B cell (primary cell): ENCODE measurements around the gene CAPN9. TPM values are rescaled to one million over a fixed set of nuclear protein-coding genes. Genes with fewer than 3 reads are reported as not detected.

ENCODE experiments used
- ATAC-seq: fragments of 200-7000 bp; cut with Tn5 transposase; one replicate; pipeline ENCODE4 v1.10.0; 2021; ENCODE audit warnings: low read depth, mild to moderate bottlenecking, moderate number of reproducible peaks, moderate library complexity
- CTCF ChIA-PET: fragments of 350-600 bp; sonication (Branson Sonifier 250); formaldehyde crosslinking; loops from one replicate; lab custom pipeline; 2021; ENCODE audit warnings: antibody characterized with exemption, inconsistent platforms; lab: Charles Lee
- POLR2A ChIA-PET: fragments of 350-600 bp; sonication (Branson Sonifier 250); formaldehyde crosslinking; loops from one replicate; lab custom pipeline; 2021; ENCODE audit warnings: antibody characterized with exemption; lab: Charles Lee
- DNase-seq: peaks from one replicate; pipeline ENCODE4 v3.0.0; 2013
- H2AFZ ChIP-seq: 2 replicates; pipeline ENCODE4 v1.6.1; 2012; ENCODE audit warnings: mild to moderate bottlenecking, low read depth, low read length; ENCODE audit not compliant: insufficient read depth, poor library complexity, severe bottlenecking
- H3K27ac ChIP-seq, 2 donors: 1 replicate in 1 of 2; 2 replicates in 1 of 2; pipeline ENCODE4 v1.5.1; 2012 to 2013; ENCODE audit warnings: low read length in 2 of 2, mild to moderate bottlenecking in 2 of 2, moderate library complexity in 1 of 2
- H3K27me3 ChIP-seq, 4 experiments: fragments of 200-600 bp in 1 of 4; sonication (generic) in 1 of 4; replicated peaks in 1 of 4; 1 replicate in 2 of 4; 2 replicates in 2 of 4; pipeline versions ENCODE4 v1.6.1 to v1.7.0; 2013 to 2016; ENCODE audit warnings: low read length in 3 of 4, mild to moderate bottlenecking in 2 of 4, mixed read lengths in 1 of 4, moderate library complexity in 1 of 4; ENCODE audit not compliant: insufficient read depth in 4 of 4, control insufficient read depth in 3 of 4; ENCODE audit errors: control extremely low read depth in 1 of 4
- H3K36me3 ChIP-seq, 2 experiments: replicated peaks in 1 of 2; 1 replicate in 1 of 2; 2 replicates in 1 of 2; pipeline versions ENCODE4 v1.6.1 to v1.7.1; 2013; ENCODE audit warnings: low read length in 1 of 2; ENCODE audit not compliant: insufficient read depth in 2 of 2, control insufficient read depth in 1 of 2; ENCODE audit errors: control extremely low read depth in 1 of 2, extremely low read depth in 1 of 2
- H3K4me1 ChIP-seq, 2 donors: fragments of 200-600 bp in 1 of 2; sonication (generic) in 1 of 2; 1 replicate in 1 of 2; 2 replicates in 1 of 2; pipeline versions ENCODE4 v1.5.1 to v1.6.1; 2013 to 2017; ENCODE audit warnings: low read length in 2 of 2; ENCODE audit not compliant: control insufficient read depth in 2 of 2, insufficient read depth in 2 of 2
- H3K4me2 ChIP-seq: replicated peaks from 2 replicates; pipeline ENCODE3; 2012; ENCODE audit warnings: mild to moderate bottlenecking, low read depth, low read length; ENCODE audit not compliant: poor library complexity, severe bottlenecking
- H3K4me3 ChIP-seq, 5 experiments: fragments of 200-600 bp in 1 of 5; sonication (generic) in 1 of 5; 1 replicate in 3 of 5; 2 replicates in 2 of 5; pipeline versions ENCODE4 v1.5.1 to v1.7.0; 2011 to 2016; ENCODE audit warnings: low read length in 4 of 5, mild to moderate bottlenecking in 4 of 5, low read depth in 2 of 5, control low read depth in 1 of 5, moderate library complexity in 1 of 5; ENCODE audit not compliant: insufficient read depth in 1 of 5; ENCODE audit errors: control extremely low read depth in 1 of 5, extremely low read depth in 1 of 5
- H3K79me2 ChIP-seq: fragments of 200-600 bp; sonication (generic); one replicate; pipeline ENCODE4 v1.6.0; 2016; ENCODE audit warnings: low read length; ENCODE audit not compliant: control insufficient read depth, insufficient read depth
- H3K9ac ChIP-seq: fragments of 200-600 bp; sonication (generic); 2 replicates; pipeline ENCODE4 v1.6.1; 2017; ENCODE audit warnings: mild to moderate bottlenecking, low read length, moderate library complexity
- H3K9me3 ChIP-seq, 3 donors: one replicate each; pipeline versions ENCODE4 v1.6.1 to v1.7.1; 2013; ENCODE audit warnings: low read length in 2 of 3; ENCODE audit not compliant: control insufficient read depth in 2 of 3, insufficient read depth in 1 of 3; ENCODE audit errors: control extremely low read depth in 1 of 3
- H4K20me1 ChIP-seq: 2 replicates; pipeline ENCODE4 v1.6.0; 2012; ENCODE audit warnings: mild to moderate bottlenecking, low read length; ENCODE audit not compliant: insufficient read depth, control insufficient read depth, poor library complexity, severe bottlenecking
- H3K27ac Mint-ChIP-seq: one replicate; pipeline ENCODE4 v1.8.0; 2021; ENCODE audit warnings: mixed read lengths
- H3K27me3 Mint-ChIP-seq: one replicate; pipeline ENCODE4 v1.8.0; 2021; ENCODE audit warnings: mixed read lengths
- H3K4me1 Mint-ChIP-seq: one replicate; pipeline ENCODE4 v1.8.0; 2021; ENCODE audit warnings: mixed read lengths
- H3K4me3 Mint-ChIP-seq: one replicate; pipeline ENCODE4 v1.8.0; 2021; ENCODE audit warnings: mixed read lengths
- H3K9me3 Mint-ChIP-seq: one replicate; pipeline ENCODE4 v1.8.0; 2022; ENCODE audit warnings: mixed read lengths; ENCODE audit not compliant: insufficient read depth
- EZH2 ChIP-seq: IDR thresholded peaks from 2 replicates; pipeline ENCODE4 v1.6.1; 2012; ENCODE audit warnings: borderline replicate concordance, low read depth, mild to moderate bottlenecking, moderate library complexity, low read length; ENCODE audit not compliant: insufficient read depth, poor library complexity, severe bottlenecking
- WGBS: methylation state at CpG from one replicate; pipeline ENCODE4 v1.1.5; 2013; ENCODE audit warnings: missing lambda C conversion rate; ENCODE audit not compliant: insufficient coverage; 5-methylcytosine and 5-hydroxymethylcytosine counted together
- intact Hi-C: fragments of 100-400 bp; cut with micrococcal nuclease; formaldehyde crosslinking; loops from one replicate; pipeline ENCODE4 v1.10.0; 2022
- polyA plus RNA-seq: library from polyadenylated mRNA; depleted of rRNA; stranded (reverse); fragments of >200 nt; gene quantifications from 2 replicates; pipeline ENCODE4 v1.2.3, GENCODE V29; 2012
- total RNA-seq, 2 donors: library from RNA; stranded (reverse); fragments of 120-200 nt in 1 of 2; gene quantifications; 1 replicate in 1 of 2; 2 replicates in 1 of 2; pipeline versions ENCODE4 v1.2.3 to v1.2.4, GENCODE V29; 2013 to 2022
- TF ChIP-seq, protein P1 (sequence below): fragments of 200-600 bp; IDR thresholded peaks from one replicate; pipeline ENCODE4 v1.8.0; 2022; ENCODE audit warnings: antibody characterized with exemption, mild to moderate bottlenecking

The CAPN9 gene
- total and polyA plus RNA-seq, 2 donors (not counting 1 experiment from before 2014, with no cell fraction given) = not detected

- Histone ChIP-seq H3K27me3 (no peaks in the 10 kb centered on the region), H3K4me1 (no peaks in the 10 kb centered on the region), H3K27ac (no peak overlapping the region), H3K9ac (no peak overlapping the region), H4K20me1 (no peaks in the 10 kb centered on the region), H3K4me2 (no peak overlapping the region), H3K4me3 (no peak overlapping the region), H3K36me3 (no peaks in the 10 kb centered on the region), H2AFZ (no peak overlapping the region), H3K79me2 (no peaks in the 10 kb centered on the region), H3K9me3 (no peaks in the 10 kb centered on the region)
- 100% methylated on average over 1 of the region's 10 CpGs for WGBS
- Mint-ChIP-seq H3K9me3 (no peaks in the 10 kb centered on the region), H3K27me3 (peaks cover 7% of the 10 kb centered on the region), H3K27ac (no peak overlapping the region), H3K4me3 (no peak overlapping the region), H3K4me1 (no peaks in the 10 kb centered on the region)
- TF ChIP-seq, protein P1, sequence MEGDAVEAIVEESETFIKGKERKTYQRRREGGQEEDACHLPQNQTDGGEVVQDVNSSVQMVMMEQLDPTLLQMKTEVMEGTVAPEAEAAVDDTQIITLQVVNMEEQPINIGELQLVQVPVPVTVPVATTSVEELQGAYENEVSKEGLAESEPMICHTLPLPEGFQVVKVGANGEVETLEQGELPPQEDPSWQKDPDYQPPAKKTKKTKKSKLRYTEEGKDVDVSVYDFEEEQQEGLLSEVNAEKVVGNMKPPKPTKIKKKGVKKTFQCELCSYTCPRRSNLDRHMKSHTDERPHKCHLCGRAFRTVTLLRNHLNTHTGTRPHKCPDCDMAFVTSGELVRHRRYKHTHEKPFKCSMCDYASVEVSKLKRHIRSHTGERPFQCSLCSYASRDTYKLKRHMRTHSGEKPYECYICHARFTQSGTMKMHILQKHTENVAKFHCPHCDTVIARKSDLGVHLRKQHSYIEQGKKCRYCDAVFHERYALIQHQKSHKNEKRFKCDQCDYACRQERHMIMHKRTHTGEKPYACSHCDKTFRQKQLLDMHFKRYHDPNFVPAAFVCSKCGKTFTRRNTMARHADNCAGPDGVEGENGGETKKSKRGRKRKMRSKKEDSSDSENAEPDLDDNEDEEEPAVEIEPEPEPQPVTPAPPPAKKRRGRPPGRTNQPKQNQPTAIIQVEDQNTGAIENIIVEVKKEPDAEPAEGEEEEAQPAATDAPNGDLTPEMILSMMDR = no peak
- TF ChIP-seq EZH2 = no peak
- ChIA-PET POLR2A (no interaction called here), CTCF (no interaction called here)
- ATAC-seq (no peak), DNase-seq (no peak)
- intact Hi-C loops = no loop called here
Measured at GRCh38 chr1:230839173-230839572, 92.0 kb downstream of the CAPN9 start.

DNA sequence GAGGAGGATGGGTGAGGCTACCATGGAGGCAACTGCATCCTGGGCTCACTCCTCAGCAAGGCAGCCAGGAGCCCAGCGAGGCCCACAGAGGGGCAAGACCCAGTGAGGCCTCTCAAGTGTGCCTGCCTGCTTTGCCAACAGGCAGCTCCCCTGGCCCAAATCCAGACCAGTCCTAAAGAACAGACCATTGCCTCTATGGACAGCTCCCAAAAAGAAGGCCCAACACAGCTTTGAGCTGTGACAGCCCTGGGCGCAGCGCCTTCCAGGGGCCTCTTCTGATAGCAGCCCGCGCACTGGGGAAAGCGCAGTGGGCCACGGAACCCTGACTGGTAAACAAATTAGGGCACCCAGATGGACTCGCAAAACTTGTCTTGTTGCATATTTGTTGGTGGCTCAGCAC, 95.6 kb downstream of the CAPN9 start:
- ChIA-PET CTCF (no interaction called here), POLR2A (no interaction called here)
- ATAC-seq (no peak), DNase-seq (no peak)
- no peaks in the 10 kb centered on the region for H3K9me3 Mint-ChIP-seq
- no peaks in the 10 kb centered on the region for H3K4me1 ChIP-seq
- intact Hi-C loops = no loop called here
- no peak overlapping the region for H3K27ac Mint-ChIP-seq
- H3K27me3 ChIP-seq = no peaks in the 10 kb centered on the region
- no peak overlapping the region for H2AFZ ChIP-seq
- 96% methylated on average over 8 of the region's 8 CpGs for WGBS
- no peaks in the 10 kb centered on the region for H3K36me3 ChIP-seq
- no peak overlapping the region for H3K4me3 ChIP-seq
- no peaks in the 10 kb centered on the region for H3K79me2 ChIP-seq
- H3K27ac ChIP-seq = no peak overlapping the region
- no peak overlapping the region for H3K4me2 ChIP-seq
- H3K9ac ChIP-seq = no peak overlapping the region
- H3K9me3 ChIP-seq = no peaks in the 10 kb centered on the region
- H3K4me1 Mint-ChIP-seq = no peaks in the 10 kb centered on the region
- H4K20me1 ChIP-seq = no peaks in the 10 kb centered on the region
- no peak for TF ChIP-seq EZH2
- TF ChIP-seq, protein P1 = no peak
- no peaks in the 10 kb centered on the region for H3K27me3 Mint-ChIP-seq
- no peak overlapping the region for H3K4me3 Mint-ChIP-seq
